Hepatocyte (in vitro differentiated cells): ENCODE data around the gene DOCK8.

Experiments used
- CTCF ChIP-seq: fragments of 200-600 bp; sonication (generic); IDR thresholded peaks from 2 replicates; pipeline ENCODE4 v1.5.1; 2016; ENCODE audit warnings: antibody characterized with exemption, mild to moderate bottlenecking; ENCODE audit not compliant: poor library complexity
- EZH2 ChIP-seq: fragments of 200-600 bp; sonication (generic); IDR thresholded peaks from 2 replicates; pipeline ENCODE4 v1.6.1; 2016; ENCODE audit warnings: antibody characterized with exemption, mild to moderate bottlenecking, borderline replicate concordance
- EZH2phosphoT487 ChIP-seq: fragments of 200-600 bp; sonication (generic); IDR thresholded peaks from one replicate; pipeline ENCODE4 v1.6.1; 2018; ENCODE audit warnings: antibody characterized with exemption, mild to moderate bottlenecking, low read depth, moderate library complexity; ENCODE audit not compliant: unreplicated experiment, severe bottlenecking

DNA sequence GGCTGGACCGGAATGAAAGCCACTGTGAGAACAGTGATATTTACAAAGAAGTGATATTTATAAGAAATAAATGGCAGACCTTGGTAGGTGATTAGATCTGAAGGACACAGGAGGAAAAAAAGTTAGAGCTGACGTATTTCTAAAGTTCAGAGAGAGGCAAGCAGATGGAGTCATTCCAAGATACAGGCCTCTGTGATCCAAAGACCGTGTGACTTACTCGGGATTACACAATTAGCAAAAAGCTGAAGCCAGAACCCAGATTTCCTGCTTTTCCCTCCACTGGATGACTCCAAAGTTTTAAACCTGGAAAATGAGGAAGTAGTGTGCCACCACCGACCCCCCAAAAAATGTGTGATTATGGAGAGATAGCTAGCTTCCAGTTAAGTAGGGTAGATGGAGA, 3.1 kb upstream of the DOCK8 start:
- TF ChIP-seq CTCF (no peak), EZH2 (no peak), EZH2phosphoT487 (no peak)
